ENCODE measurements around the gene AURKB. TPM values are rescaled to one million over a fixed set of nuclear protein-coding genes. Genes with fewer than 3 reads are reported as not detected.
A peak's percentile ranks its signal among the peaks of the same experiment; 100 is the strongest.

AURKB gene
- 2.2 TPM for total RNA-seq
- long read RNA-seq, partial matches to known transcripts = 0 of 3 reads
- long read RNA-seq, other reads (novel, unspliced or antisense) = 1 of 3 reads

DNA sequence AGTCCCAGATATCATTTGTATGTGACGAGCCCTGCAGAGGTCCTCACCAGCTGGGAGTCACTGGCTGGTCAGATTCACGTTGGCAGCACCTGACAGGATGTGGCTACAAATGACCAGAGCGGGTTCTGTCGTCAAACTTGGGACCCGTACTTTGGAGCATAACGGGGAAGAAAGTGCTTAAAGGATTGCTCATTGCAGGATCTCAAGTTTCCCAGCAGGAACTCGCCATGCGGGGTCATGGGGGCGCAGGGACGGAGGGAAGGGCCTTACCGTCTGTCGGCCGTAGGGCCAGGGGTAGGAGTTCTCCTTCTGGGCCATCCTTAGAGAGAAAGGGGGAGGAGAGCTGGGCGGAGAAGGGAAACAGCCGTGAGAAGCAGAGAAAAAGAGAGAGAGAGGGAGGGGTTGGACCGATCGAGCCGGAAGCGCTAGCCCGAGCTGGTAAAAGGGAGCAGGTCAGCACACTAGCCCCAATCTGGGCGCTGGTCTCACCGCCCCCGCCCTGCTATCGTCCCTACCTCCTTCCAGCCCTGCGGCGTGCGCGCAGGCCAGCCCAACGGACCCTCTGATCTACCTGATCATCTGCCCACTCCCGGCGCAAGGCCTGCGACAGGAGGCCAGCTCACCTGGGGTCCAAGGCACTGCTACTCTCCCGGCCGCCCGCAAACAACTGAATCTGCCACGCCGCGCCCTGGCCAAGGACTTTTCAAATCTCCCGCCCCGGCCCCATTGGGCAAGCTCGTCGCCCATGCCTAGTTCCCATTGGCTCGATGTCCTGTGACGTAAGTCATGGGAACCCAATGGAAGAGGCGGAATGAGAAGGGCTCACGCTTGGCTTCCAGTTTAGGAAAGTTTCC is at the start of gene AURKB:
Gene AURKB, minus strand, starts transcription at position 669 of the 854 bp plus-strand sequence. Its CDS starts 351 bp downstream, at position 318.
- Histone ChIP-seq H3K4me3 (peak within 1 kb of the TSS; percentile 72), H3K9me3 (no peaks in the 10 kb centered on the region), H3K36me3 (no peaks in the 10 kb centered on the region), H3K27me3 (ENCODE audit: low read depth) (no peaks in the 10 kb centered on the region), H3K27ac (peak within 1 kb of the TSS; percentile 84), H3K4me1 (peaks cover 15% of the 10 kb centered on the region)
- TF ChIP-seq, protein P1, sequence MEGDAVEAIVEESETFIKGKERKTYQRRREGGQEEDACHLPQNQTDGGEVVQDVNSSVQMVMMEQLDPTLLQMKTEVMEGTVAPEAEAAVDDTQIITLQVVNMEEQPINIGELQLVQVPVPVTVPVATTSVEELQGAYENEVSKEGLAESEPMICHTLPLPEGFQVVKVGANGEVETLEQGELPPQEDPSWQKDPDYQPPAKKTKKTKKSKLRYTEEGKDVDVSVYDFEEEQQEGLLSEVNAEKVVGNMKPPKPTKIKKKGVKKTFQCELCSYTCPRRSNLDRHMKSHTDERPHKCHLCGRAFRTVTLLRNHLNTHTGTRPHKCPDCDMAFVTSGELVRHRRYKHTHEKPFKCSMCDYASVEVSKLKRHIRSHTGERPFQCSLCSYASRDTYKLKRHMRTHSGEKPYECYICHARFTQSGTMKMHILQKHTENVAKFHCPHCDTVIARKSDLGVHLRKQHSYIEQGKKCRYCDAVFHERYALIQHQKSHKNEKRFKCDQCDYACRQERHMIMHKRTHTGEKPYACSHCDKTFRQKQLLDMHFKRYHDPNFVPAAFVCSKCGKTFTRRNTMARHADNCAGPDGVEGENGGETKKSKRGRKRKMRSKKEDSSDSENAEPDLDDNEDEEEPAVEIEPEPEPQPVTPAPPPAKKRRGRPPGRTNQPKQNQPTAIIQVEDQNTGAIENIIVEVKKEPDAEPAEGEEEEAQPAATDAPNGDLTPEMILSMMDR (IDR thresholded peaks at IDR 0.05) = no peak
- DNase-seq (peak; percentile 94), ATAC-seq (peak; percentile 96 to 99)
- intact Hi-C loops (cut with DNase I) = no loop called here

DNA sequence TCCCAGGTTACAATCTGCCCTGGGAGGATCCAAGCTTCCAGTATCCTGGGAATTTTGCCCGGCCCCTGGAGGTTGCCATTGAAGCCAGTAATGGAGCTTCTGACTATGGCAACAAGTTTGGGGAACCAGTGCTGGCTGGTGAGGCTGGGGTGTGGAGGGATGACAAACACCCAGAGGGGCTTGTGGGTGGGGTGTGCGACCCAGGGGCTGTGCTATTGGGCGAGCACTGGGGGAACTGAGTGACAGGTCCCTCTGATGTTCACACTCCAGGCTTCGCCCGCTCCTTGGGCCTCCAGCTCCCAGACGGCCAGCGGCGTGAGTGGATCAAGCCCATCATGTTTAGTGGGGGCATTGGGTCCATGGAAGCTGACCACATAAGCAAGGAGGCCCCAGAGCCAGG is 47.4 kb upstream of the AURKB start:
- H3K27me3 ChIP-seq (ENCODE audit: low read depth) = no peaks in the 10 kb centered on the region
- H3K27ac ChIP-seq = no peak overlapping the region
- peaks cover 74% of the 10 kb centered on the region for H3K36me3 ChIP-seq
- TF ChIP-seq, protein P1 (IDR thresholded peaks at IDR 0.05) = no peak
- H3K4me3 ChIP-seq = no peak overlapping the region
- ATAC-seq (no peak), DNase-seq (no peak)
- H3K4me1 ChIP-seq = no peaks in the 10 kb centered on the region
- intact Hi-C loops (cut with DNase I) = no loop called here
- H3K9me3 ChIP-seq = no peaks in the 10 kb centered on the region

DNA sequence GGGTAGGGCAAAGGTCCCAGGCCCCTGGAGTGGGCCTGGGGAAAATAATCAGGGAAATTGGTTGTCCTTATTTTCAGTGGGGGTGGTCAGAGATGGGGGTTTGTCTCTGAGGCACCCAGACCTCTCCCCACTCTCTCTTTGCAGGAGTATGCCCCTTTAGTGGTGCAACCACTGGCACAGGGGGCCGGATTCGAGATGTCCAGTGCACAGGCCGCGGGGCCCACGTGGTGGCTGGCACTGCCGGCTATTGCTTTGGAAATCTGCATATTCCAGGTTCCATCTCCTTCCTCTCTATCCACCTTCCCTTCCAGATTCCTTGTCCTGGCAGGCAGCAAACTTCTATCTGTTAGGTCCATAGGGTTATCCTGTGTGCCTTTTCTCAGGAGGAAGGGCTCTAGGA is 46.3 kb upstream of the AURKB start:
- H3K27me3 ChIP-seq (ENCODE audit: low read depth) = no peaks in the 10 kb centered on the region
- intact Hi-C loops (cut with DNase I) = no loop called here
- peaks cover 69% of the 10 kb centered on the region for H3K36me3 ChIP-seq
- H3K27ac ChIP-seq = no peak overlapping the region
- DNase-seq (no peak), ATAC-seq (no peak)
- TF ChIP-seq, protein P1 (IDR thresholded peaks at IDR 0.05) = no peak
- no peaks in the 10 kb centered on the region for H3K9me3 ChIP-seq
- H3K4me3 ChIP-seq = no peak overlapping the region
- no peaks in the 10 kb centered on the region for H3K4me1 ChIP-seq

DNA sequence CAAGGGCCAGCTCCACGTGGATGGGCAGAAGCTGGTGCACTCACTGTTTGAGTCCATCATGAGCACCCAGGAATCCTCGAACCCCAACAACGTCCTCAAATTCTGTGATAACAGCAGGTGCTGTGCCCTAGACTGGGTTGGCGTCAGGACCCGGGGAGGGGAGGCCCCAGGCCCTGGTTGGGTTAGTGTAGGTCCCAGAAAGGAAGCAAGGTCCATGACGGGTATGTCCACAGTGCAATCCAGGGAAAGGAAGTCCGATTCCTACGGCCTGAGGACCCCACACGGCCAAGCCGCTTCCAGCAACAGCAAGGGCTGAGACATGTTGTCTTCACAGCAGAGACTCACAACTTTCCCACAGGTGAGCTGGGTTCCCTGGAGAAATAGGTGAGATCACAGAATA is 45.9 kb upstream of the AURKB start:
- no peak for DNase-seq
- intact Hi-C loops (cut with DNase I) = no loop called here
- Histone ChIP-seq H3K36me3 (peaks cover 65% of the 10 kb centered on the region), H3K27ac (no peak overlapping the region), H3K4me1 (no peaks in the 10 kb centered on the region), H3K9me3 (no peaks in the 10 kb centered on the region), H3K4me3 (no peak overlapping the region), H3K27me3 (ENCODE audit: low read depth) (no peaks in the 10 kb centered on the region)
- TF ChIP-seq, protein P1 (IDR thresholded peaks at IDR 0.05) = no peak
- no peak for ATAC-seq

DNA sequence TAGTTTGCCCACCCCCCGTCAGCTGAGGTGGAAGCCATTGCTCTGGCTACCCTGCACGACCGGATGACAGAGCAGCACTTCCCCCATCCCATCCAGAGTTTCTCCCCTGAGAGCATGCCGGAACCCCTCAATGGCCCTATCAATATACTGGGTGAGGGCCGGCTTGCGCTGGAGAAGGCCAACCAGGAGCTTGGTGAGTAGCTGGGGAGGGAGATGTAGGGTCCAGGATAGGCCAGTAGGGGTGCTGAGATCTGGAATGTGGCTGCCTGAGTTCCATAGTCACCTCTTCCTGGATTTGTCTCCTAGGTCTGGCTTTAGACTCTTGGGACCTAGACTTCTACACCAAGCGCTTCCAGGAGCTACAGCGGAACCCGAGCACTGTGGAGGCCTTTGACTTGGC is 45.1 kb upstream of the AURKB start:
- intact Hi-C loops (cut with DNase I) = no loop called here
- no peaks in the 10 kb centered on the region for H3K4me1 ChIP-seq
- H3K36me3 ChIP-seq = peaks cover 57% of the 10 kb centered on the region
- no peak overlapping the region for H3K27ac ChIP-seq
- DNase-seq (no peak), ATAC-seq (no peak)
- no peaks in the 10 kb centered on the region for H3K27me3 ChIP-seq (ENCODE audit: low read depth)
- no peak overlapping the region for H3K4me3 ChIP-seq
- no peaks in the 10 kb centered on the region for H3K9me3 ChIP-seq
- TF ChIP-seq, protein P1 (IDR thresholded peaks at IDR 0.05) = no peak

Measured in lower lobe of right lung (tissue), 2 donors.